Measurements from ENCODE around the gene RAB23.

DNA sequence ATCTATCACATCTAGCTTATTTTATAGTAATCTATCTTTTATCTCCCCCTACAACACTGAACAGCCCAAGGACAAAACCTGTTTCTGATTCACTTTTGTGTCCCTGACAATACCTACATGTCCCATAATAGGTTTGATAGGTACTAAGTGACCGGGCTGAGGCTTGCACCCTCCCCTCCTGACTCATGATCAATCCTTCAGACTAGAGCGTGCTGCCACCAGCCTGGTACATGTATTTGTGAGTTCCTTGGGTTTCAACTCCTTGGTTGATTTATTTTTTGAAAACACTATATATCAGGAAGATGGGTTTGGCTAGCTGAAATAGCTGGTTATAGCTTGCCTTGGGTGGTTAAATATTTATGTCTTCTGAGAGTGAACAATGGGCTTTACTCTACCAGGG, 41.6 kb upstream of the RAB23 start:
- TF ChIP-seq EP300 (IDR thresholded peaks at IDR 0.05) (no peak), POLR2AphosphoS5 (IDR thresholded peaks at IDR 0.05) (no peak), POLR2A (IDR thresholded peaks at IDR 0.05; ENCODE audit: low read depth) (no peak)
- TF ChIP-seq, protein P1, sequence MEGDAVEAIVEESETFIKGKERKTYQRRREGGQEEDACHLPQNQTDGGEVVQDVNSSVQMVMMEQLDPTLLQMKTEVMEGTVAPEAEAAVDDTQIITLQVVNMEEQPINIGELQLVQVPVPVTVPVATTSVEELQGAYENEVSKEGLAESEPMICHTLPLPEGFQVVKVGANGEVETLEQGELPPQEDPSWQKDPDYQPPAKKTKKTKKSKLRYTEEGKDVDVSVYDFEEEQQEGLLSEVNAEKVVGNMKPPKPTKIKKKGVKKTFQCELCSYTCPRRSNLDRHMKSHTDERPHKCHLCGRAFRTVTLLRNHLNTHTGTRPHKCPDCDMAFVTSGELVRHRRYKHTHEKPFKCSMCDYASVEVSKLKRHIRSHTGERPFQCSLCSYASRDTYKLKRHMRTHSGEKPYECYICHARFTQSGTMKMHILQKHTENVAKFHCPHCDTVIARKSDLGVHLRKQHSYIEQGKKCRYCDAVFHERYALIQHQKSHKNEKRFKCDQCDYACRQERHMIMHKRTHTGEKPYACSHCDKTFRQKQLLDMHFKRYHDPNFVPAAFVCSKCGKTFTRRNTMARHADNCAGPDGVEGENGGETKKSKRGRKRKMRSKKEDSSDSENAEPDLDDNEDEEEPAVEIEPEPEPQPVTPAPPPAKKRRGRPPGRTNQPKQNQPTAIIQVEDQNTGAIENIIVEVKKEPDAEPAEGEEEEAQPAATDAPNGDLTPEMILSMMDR (IDR thresholded peaks at IDR 0.05): no peak
